Measurements from ENCODE around the gene NDUFC2. TPM values are rescaled to one million over a fixed set of nuclear protein-coding genes. Genes with fewer than 3 reads are reported as not detected.

Gene NDUFC2
- total and polyA plus RNA-seq, 2 of the 13 experiments (the other 11 are each of a cell fraction or from before 2014, with no cell fraction given) = 256 to 363 TPM

DNA sequence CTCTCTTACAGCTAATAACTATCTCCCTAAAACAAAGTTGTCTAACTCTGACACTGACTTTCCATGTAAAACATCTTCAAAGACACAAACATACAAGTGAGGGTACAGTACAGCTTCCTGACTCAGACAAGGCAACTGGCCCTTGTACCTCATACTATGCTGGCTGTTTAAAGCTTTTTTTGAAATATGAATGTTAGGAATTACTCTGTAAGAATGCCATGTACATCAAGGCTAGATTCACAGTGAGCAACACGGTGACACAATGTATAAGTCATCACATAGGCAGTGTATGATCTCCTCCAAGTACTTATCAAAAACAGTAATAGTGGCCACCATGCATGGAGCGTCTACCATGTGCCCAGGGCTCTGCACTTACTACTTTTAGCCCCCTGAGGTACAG, 31.2 kb upstream of the NDUFC2 start:
- BruUV-seq (replicated peaks) = no TSS peak

More for the DNA sequence above, 31.2 kb upstream of the NDUFC2 start:
- no peak overlapping the region for H3K27ac ChIP-seq (ENCODE audit: extremely low read length, insufficient read depth, low read length)
- no peak overlapping the region for H3K4me2 ChIP-seq (ENCODE audit: low read depth, low read length)
- no peaks in the 10 kb centered on the region for H3K9me3 ChIP-seq (ENCODE audit: low read length)
- no peak overlapping the region for H3K9ac ChIP-seq (ENCODE audit: insufficient read depth, low read depth, low read length)
- no peaks in the 10 kb centered on the region for H4K20me1 ChIP-seq (ENCODE audit: insufficient read depth, low read length)
- in situ Hi-C loops (cut with HindIII; ENCODE audit: extremely low pct_ligation_motif_present, low pct_unique_long_range_greater_than_20kb) = no loop called here
- no peak for ATAC-seq
- no peak for FAIRE-seq
- TF ChIP-seq PAWR (CRISPR knock-in tag; IDR thresholded peaks at IDR 0.05; ENCODE audit: borderline replicate concordance) (no peak), ZEB1 (IDR thresholded peaks at IDR 0.05; ENCODE audit: insufficient replicate concordance, low read depth) (no peak), ZMYM3 (CRISPR knock-in tag; IDR thresholded peaks at IDR 0.05) (no peak), CREM (IDR thresholded peaks at IDR 0.05) (no peak), CREM (CRISPR knock-in tag; IDR thresholded peaks at IDR 0.05) (no peak), SOX6 (IDR thresholded peaks at IDR 0.05) (no peak), SOX6 (CRISPR knock-in tag; IDR thresholded peaks at IDR 0.05) (no peak), PHF20 (CRISPR knock-in tag; IDR thresholded peaks at IDR 0.05) (no peak), U2AF1 (optimal IDR thresholded peaks at IDR 0.05; ENCODE audit: low read depth, low read length) (no peak), ZNF883 (CRISPR knock-in tag; IDR thresholded peaks at IDR 0.05; ENCODE audit: not compliant biosample characterization) (no peak), ZNF749 (CRISPR knock-in tag; IDR thresholded peaks at IDR 0.05; ENCODE audit: borderline replicate concordance) (no peak)
- TF ChIP-seq, protein P1, sequence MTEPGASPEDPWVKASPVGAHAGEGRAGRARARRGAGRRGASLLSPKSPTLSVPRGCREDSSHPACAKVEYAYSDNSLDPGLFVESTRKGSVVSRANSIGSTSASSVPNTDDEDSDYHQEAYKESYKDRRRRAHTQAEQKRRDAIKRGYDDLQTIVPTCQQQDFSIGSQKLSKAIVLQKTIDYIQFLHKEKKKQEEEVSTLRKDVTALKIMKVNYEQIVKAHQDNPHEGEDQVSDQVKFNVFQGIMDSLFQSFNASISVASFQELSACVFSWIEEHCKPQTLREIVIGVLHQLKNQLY (CRISPR knock-in tag; IDR thresholded peaks at IDR 0.05) = no peak
- TF ChIP-seq, protein P2, sequence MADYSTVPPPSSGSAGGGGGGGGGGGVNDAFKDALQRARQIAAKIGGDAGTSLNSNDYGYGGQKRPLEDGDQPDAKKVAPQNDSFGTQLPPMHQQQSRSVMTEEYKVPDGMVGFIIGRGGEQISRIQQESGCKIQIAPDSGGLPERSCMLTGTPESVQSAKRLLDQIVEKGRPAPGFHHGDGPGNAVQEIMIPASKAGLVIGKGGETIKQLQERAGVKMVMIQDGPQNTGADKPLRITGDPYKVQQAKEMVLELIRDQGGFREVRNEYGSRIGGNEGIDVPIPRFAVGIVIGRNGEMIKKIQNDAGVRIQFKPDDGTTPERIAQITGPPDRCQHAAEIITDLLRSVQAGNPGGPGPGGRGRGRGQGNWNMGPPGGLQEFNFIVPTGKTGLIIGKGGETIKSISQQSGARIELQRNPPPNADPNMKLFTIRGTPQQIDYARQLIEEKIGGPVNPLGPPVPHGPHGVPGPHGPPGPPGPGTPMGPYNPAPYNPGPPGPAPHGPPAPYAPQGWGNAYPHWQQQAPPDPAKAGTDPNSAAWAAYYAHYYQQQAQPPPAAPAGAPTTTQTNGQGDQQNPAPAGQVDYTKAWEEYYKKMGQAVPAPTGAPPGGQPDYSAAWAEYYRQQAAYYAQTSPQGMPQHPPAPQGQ (CRISPR knock-in tag; IDR thresholded peaks at IDR 0.05; ENCODE audit: borderline replicate concordance) = no peak
- no peaks in the 10 kb centered on the region for H3K79me2 ChIP-seq (ENCODE audit: insufficient read depth, low read length)
- intact Hi-C loops (cut with micrococcal nuclease; ENCODE audit: unreplicated experiment) = no loop called here
- WGBS (ENCODE audit: low lambda C conversion rate) = 96% methylated on average over 2 of the region's 2 CpGs
- no peak overlapping the region for H3K4me3 ChIP-seq (replicated peaks in 1 of 3; ENCODE audit: insufficient read depth in 1 of 3, low read depth in 2 of 3, low read length in 3 of 3)
- ChIA-PET CTCF (ENCODE audit: low intra/inter-chr PET ratio, low total read pairs) (no interaction called here), POLR2A (no interaction called here)
- no peaks in the 10 kb centered on the region for H3K4me1 ChIP-seq (ENCODE audit: insufficient read depth, low read length)
- no peaks in the 10 kb centered on the region for H3K27me3 ChIP-seq (ENCODE audit: control insufficient read depth in 1 of 2, insufficient read depth in 2 of 2, low read length in 2 of 2)
- DNase-seq (ENCODE audit: low spot score) = no peak
- no peak overlapping the region for H2AFZ ChIP-seq (ENCODE audit: low read length)
- peaks cover 7 to 35% of the 10 kb centered on the region in 2 experiments; a peak in 4 of 5 replicates for H3K36me3 ChIP-seq (replicated peaks in 1 of 2; ENCODE audit: control insufficient read depth in 1 of 2, insufficient read depth in 2 of 2, low read length in 2 of 2)
